ENCODE results near the gene POMGNT2. TPM values are rescaled to one million over a fixed set of nuclear protein-coding genes. Genes with fewer than 3 reads are reported as not detected.

Gene POMGNT2
- total and polyA plus RNA-seq, 2 of the 8 experiments (the other 6 are each of a cell fraction or from before 2014, with no cell fraction given), result 13.6 to 35.7 TPM

DNA sequence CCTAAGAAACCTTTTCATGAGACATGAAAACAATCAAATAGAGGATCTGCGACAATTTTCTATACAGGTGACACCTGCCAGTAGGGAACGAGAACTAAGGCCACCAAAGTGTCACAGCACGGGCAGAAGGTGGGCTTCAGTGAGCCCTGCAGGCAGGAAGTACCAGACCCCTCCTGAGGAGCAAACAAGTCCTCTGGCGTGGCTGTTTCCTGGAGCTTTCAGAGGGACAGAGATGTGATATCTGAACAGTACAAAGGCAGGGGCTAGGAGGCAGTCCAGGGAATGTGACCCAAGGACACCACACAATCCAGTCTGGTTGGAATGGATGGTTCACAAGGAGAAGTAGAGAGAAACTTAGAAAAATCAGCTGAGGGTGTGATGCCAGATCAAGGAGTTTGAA, 16.8 kb downstream of the POMGNT2 start:
- no peak overlapping the region for H3K18ac ChIP-seq (ENCODE audit: extremely low read depth, low read length)
- CTCF ChIA-PET (ENCODE audit: partially characterized antibody), result interaction anchor here (1.1 to 3.4 kb wide), 5 partner anchors 10 to 128 kb away, joined by 4 to 27 read pairs (median 5); no protein-coding TSS in a partner anchor

More for the DNA sequence above, 16.8 kb downstream of the POMGNT2 start:
- Histone ChIP-seq H3K4me2 (ENCODE audit: insufficient read depth in 1 of 2, low read depth in 2 of 2, low read length in 2 of 2) (no peak overlapping the region), H4K5ac (ENCODE audit: insufficient read length, low read depth, low read length) (no peak overlapping the region), H3K36me3 (ENCODE audit: control insufficient read depth in 2 of 4, insufficient read depth in 4 of 4, low read length in 3 of 4) (no peaks in the 10 kb centered on the region), H3K79me1 (ENCODE audit: low read depth, low read length) (no peaks in the 10 kb centered on the region; the same call in 1 of the 2 replicates), H2BK15ac (ENCODE audit: low read length) (no peak overlapping the region), H2BK120ac (replicated peaks; ENCODE audit: low read depth, low read length) (no peak overlapping the region), H3K4ac (replicated peaks; ENCODE audit: insufficient read length, low read depth, low read length) (no peak overlapping the region), H2BK12ac (ENCODE audit: low read depth, low read length) (no peak overlapping the region), H3K56ac (replicated peaks; ENCODE audit: insufficient read length, low read depth, low read length) (no peak overlapping the region), H3K23ac (ENCODE audit: insufficient read length) (no peak overlapping the region), H2AK5ac (ENCODE audit: low read depth, low read length) (no peak overlapping the region; the same call in 1 of the 2 replicates), H3K14ac (ENCODE audit: insufficient read length) (no peak overlapping the region), H3K27me3 (replicated peaks in 1 of 4; ENCODE audit: control insufficient read depth in 3 of 4, extremely low read depth in 1 of 4, insufficient read depth in 3 of 4, low read length in 3 of 4) (no peaks in the 10 kb centered on the region), H4K91ac (replicated peaks; ENCODE audit: insufficient read length, low read length) (no peak overlapping the region), H2BK20ac (ENCODE audit: low read length) (no peak overlapping the region), H3K9me3 (ENCODE audit: insufficient read depth in 2 of 2, low read depth in 1 of 2, low read length in 1 of 2) (no peaks in the 10 kb centered on the region), H2BK5ac (ENCODE audit: low read depth, low read length) (no peak overlapping the region), H2AFZ (ENCODE audit: low read length) (no peak overlapping the region), H3K4me3 (ENCODE audit: extremely low read depth in 1 of 4, insufficient read depth in 2 of 4, low read depth in 3 of 4, low read length in 4 of 4) (no peak overlapping the region), H4K20me1 (replicated peaks in 1 of 2; ENCODE audit: control insufficient read depth in 1 of 2, insufficient read depth in 2 of 2, low read length in 2 of 2) (peaks cover 0 to 4% of the 10 kb centered on the region in 2 experiments), H4K8ac (ENCODE audit: extremely low read depth, insufficient read depth, low read length) (no peak overlapping the region), H3K27ac (ENCODE audit: low read depth, low read length) (no peak overlapping the region), H3K79me2 (ENCODE audit: control insufficient read depth in 1 of 2, insufficient read depth in 2 of 2, low read length in 2 of 2) (no peaks in the 10 kb centered on the region), H3K4me1 (replicated peaks in 1 of 4; ENCODE audit: control insufficient read depth in 3 of 4, insufficient read depth in 4 of 4, low read length in 3 of 4) (no peaks in the 10 kb centered on the region), H3K9ac (replicated peaks in 1 of 4; ENCODE audit: extremely low read depth in 1 of 4, low read depth in 3 of 4, low read length in 3 of 4) (no peak overlapping the region), H3K23me2 (ENCODE audit: low read depth, low read length) (no peaks in the 10 kb centered on the region)
- DNase-seq (ENCODE audit: low read depth in 1 of 2, low spot score in 2 of 2) (no peak), FAIRE-seq (no peak)
- POLR2A ChIA-PET (ENCODE audit: partially characterized antibody), result no interaction called here
- no peak for TF ChIP-seq USF2 (IDR thresholded peaks at IDR 0.05; ENCODE audit: low read length)
- TF ChIP-seq SAP30 (IDR thresholded peaks at IDR 0.05; ENCODE audit: insufficient read depth, insufficient replicate concordance, low read length), result no peak
- no peak for TF ChIP-seq ATF2 (IDR thresholded peaks at IDR 0.05; ENCODE audit: low read length)
- no peak for TF ChIP-seq SP4 (IDR thresholded peaks at IDR 0.05; ENCODE audit: low read length)
- no peak for TF ChIP-seq CEBPB (IDR thresholded peaks at IDR 0.05; ENCODE audit: low read depth, low read length)
- TF ChIP-seq GTF2F1 (IDR thresholded peaks at IDR 0.05; ENCODE audit: borderline replicate concordance, low read depth, low read length), result no peak
- TF ChIP-seq, protein P1, sequence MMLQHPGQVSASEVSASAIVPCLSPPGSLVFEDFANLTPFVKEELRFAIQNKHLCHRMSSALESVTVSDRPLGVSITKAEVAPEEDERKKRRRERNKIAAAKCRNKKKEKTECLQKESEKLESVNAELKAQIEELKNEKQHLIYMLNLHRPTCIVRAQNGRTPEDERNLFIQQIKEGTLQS (IDR thresholded peaks at IDR 0.05; ENCODE audit: insufficient read depth, low read depth, low read length), result no peak
- no peak for TF ChIP-seq SIRT6 (IDR thresholded peaks at IDR 0.05; ENCODE audit: low read length)
- no peak for TF ChIP-seq RBBP5 (IDR thresholded peaks at IDR 0.05; ENCODE audit: borderline replicate concordance, low read depth, low read length)
- no peak for TF ChIP-seq SIN3A (conservative IDR thresholded peaks at IDR 0.05 in 1 of 2, IDR thresholded peaks at IDR 0.05 in 1 of 2; ENCODE audit: low read depth in 1 of 2, low read length in 2 of 2)
- WGBS, 2 experiments (ENCODE audit: extremely low coverage in 1 of 2, insufficient coverage in 1 of 2, insufficient read length in 1 of 2, insufficient replicate concordance in 2 of 2, low coverage in 1 of 2, low lambda C conversion rate in 2 of 2, missing lambda C conversion rate in 1 of 2), result 91% methylated on average over 4 of the region's 4 CpGs; no CpG with 5 or more reads in 1 of the 2 experiments
